Brain microvascular endothelial cell (primary cell): ENCODE data around the gene PPFIA2.

Experiments used
- DNase-seq: peaks from one replicate; pipeline ENCODE4 v3.0.0-alpha.2; 2020
- H3K27ac ChIP-seq: fragments of 250-450 bp; sonication (Bioruptor Pico); 2 replicates; pipeline ENCODE4 v1.5.1; 2020; ENCODE audit warnings: mild to moderate bottlenecking, moderate library complexity
- H3K27me3 ChIP-seq: fragments of 250-450 bp; sonication (Bioruptor Pico); replicated peaks from 2 replicates; pipeline ENCODE4 v1.5.1; 2020; ENCODE audit warnings: mild to moderate bottlenecking
- H3K36me3 ChIP-seq: fragments of 250-450 bp; sonication (Bioruptor Pico); replicated peaks from 2 replicates; pipeline ENCODE4 v1.5.1; 2020; ENCODE audit warnings: mild to moderate bottlenecking
- H3K4me3 ChIP-seq: 2 replicates; pipeline ENCODE4 v1.5.1; 2011; ENCODE audit warnings: low read depth, mild to moderate bottlenecking, control low read depth, low read length, moderate library complexity
- CTCF ChIP-seq: IDR thresholded peaks from 2 replicates; pipeline ENCODE4 v1.5.1; 2011; ENCODE audit warnings: low read depth, mild to moderate bottlenecking, moderate library complexity, low read length, control low read depth, inconsistent platforms; ENCODE audit errors: missing control alignments
- in situ Hi-C: cut with HindIII; loops from 2 replicates; pipeline ENCODE4 v1.10.0; 2017; ENCODE audit warnings: low sequenced_read_pairs, low pct_ligation_motif_present

Gene PPFIA2

GRCh38 chr12:81245907-81246570 is 513.1 kb downstream of the PPFIA2 start:
- in situ Hi-C loops: no loop called here
- no peaks in the 10 kb centered on the region for H3K36me3 ChIP-seq
- H3K4me3 ChIP-seq: no peak overlapping the region
- TF ChIP-seq CTCF: no peak
- H3K27me3 ChIP-seq: no peaks in the 10 kb centered on the region
- DNase-seq: no peak
- H3K27ac ChIP-seq: no peak overlapping the region

GRCh38 chr12:81245458-81245857 is 513.7 kb downstream of the PPFIA2 start:
- Histone ChIP-seq H3K27ac (no peak overlapping the region), H3K4me3 (no peak overlapping the region), H3K27me3 (no peaks in the 10 kb centered on the region), H3K36me3 (no peaks in the 10 kb centered on the region)
- in situ Hi-C loops: no loop called here
- no peak for DNase-seq
- no peak for TF ChIP-seq CTCF

- Histone ChIP-seq H3K27me3 (no peaks in the 10 kb centered on the region), H3K4me3 (no peak overlapping the region), H3K27ac (no peak overlapping the region), H3K36me3 (no peaks in the 10 kb centered on the region)
- TF ChIP-seq CTCF: no peak
- in situ Hi-C loops: no loop called here
- no peak for DNase-seq
These were observed 527.4 kb downstream of the PPFIA2 start for GRCh38 chr12:81231574-81232368.

- no peak for TF ChIP-seq CTCF
- Histone ChIP-seq H3K27me3 (no peaks in the 10 kb centered on the region), H3K27ac (no peak overlapping the region), H3K36me3 (no peaks in the 10 kb centered on the region), H3K4me3 (no peak overlapping the region)
- DNase-seq: no peak
- in situ Hi-C loops: no loop called here
These were observed 529.4 kb downstream of the PPFIA2 start for GRCh38 chr12:81229759-81230158.

GRCh38 chr12:81224626-81225025 is 534.5 kb downstream of the PPFIA2 start:
- H3K36me3 ChIP-seq: no peaks in the 10 kb centered on the region
- no peak for TF ChIP-seq CTCF
- H3K27me3 ChIP-seq: no peaks in the 10 kb centered on the region
- in situ Hi-C loops: no loop called here
- no peak overlapping the region for H3K27ac ChIP-seq
- no peak overlapping the region for H3K4me3 ChIP-seq
- no peak for DNase-seq
